GM21526 (cell line): ENCODE measurements around the gene NACA2.
"Not testable (repeated sequence)": the region's sequence is repeated elsewhere in the genome, so short reads cannot be mapped to it uniquely, and the experiment has no call there.

Experiments used
- ATAC-seq: cut with Tn5 transposase; IDR thresholded peaks from one replicate; pipeline ENCODE4 v1.9.1; 2021; ENCODE audit warnings: moderate library complexity; ENCODE audit not compliant: unreplicated experiment, low FRiP score

The NACA2 gene

GRCh38 chr17:61580502-61580901 is 10.5 kb downstream of the NACA2 start:
- ATAC-seq: no peak

GRCh38 chr17:61579961-61580360 is 11.1 kb downstream of the NACA2 start:
- ATAC-seq: no peak

GRCh38 chr17:61579347-61579746 is 11.7 kb downstream of the NACA2 start:
- no peak for ATAC-seq

- no peak for ATAC-seq
Measured at GRCh38 chr17:61578645-61579044, 12.4 kb downstream of the NACA2 start.

- ATAC-seq: no peak
Measured at GRCh38 chr17:61575983-61576382, 15.0 kb downstream of the NACA2 start.

GRCh38 chr17:61575352-61575975 is 15.6 kb downstream of the NACA2 start:
- ATAC-seq: no peak

- ATAC-seq: no peak
Measured at GRCh38 chr17:61574542-61575351, 16.3 kb downstream of the NACA2 start.

GRCh38 chr17:61572547-61572946 is 18.5 kb downstream of the NACA2 start:
- ATAC-seq: not testable (repeated sequence)

- no peak for ATAC-seq
Measured at GRCh38 chr17:61571624-61572023, 19.4 kb downstream of the NACA2 start.

- ATAC-seq: no peak
Measured at GRCh38 chr17:61570118-61570517, 20.9 kb downstream of the NACA2 start.

GRCh38 chr17:61569525-61569924 is 21.5 kb downstream of the NACA2 start:
- not testable (repeated sequence) for ATAC-seq

- ATAC-seq: no peak
Measured at GRCh38 chr17:61568219-61569072, 22.6 kb downstream of the NACA2 start.

GRCh38 chr17:61567045-61567802 is 23.8 kb downstream of the NACA2 start:
- no peak for ATAC-seq

GRCh38 chr17:61566448-61566847 is 24.6 kb downstream of the NACA2 start:
- not testable (repeated sequence) for ATAC-seq

- not testable (repeated sequence) for ATAC-seq
Measured at GRCh38 chr17:61565850-61566249, 25.2 kb downstream of the NACA2 start.

- ATAC-seq: no peak
Measured at GRCh38 chr17:61565213-61565612, 25.8 kb downstream of the NACA2 start.

GRCh38 chr17:61562287-61562686 is 28.7 kb downstream of the NACA2 start:
- no peak for ATAC-seq

- no peak for ATAC-seq
Measured at GRCh38 chr17:61561354-61561753, 29.7 kb downstream of the NACA2 start.

GRCh38 chr17:61560071-61560470 is 30.9 kb downstream of the NACA2 start:
- ATAC-seq: no peak
